HT-29 (cell line): Measurements from ENCODE around the gene H2BK1. TPM values are rescaled to one million over a fixed set of nuclear protein-coding genes. Genes with fewer than 3 reads are reported as not detected.

Source experiments
- DNase-seq: peaks from one replicate; pipeline ENCODE4 v3.0.0-alpha.2; 2015; ENCODE audit warnings: low spot score
- total RNA-seq: library from RNA; depleted of rRNA; stranded (reverse); fragments of >200 nt; shearing (Covaris generic); gene quantifications from 2 replicates; pipeline ENCODE4 v1.2.3, GENCODE V29; 2014; rRNA removed

Gene H2BK1
- not detected in 2 replicates for total RNA-seq

DNA sequence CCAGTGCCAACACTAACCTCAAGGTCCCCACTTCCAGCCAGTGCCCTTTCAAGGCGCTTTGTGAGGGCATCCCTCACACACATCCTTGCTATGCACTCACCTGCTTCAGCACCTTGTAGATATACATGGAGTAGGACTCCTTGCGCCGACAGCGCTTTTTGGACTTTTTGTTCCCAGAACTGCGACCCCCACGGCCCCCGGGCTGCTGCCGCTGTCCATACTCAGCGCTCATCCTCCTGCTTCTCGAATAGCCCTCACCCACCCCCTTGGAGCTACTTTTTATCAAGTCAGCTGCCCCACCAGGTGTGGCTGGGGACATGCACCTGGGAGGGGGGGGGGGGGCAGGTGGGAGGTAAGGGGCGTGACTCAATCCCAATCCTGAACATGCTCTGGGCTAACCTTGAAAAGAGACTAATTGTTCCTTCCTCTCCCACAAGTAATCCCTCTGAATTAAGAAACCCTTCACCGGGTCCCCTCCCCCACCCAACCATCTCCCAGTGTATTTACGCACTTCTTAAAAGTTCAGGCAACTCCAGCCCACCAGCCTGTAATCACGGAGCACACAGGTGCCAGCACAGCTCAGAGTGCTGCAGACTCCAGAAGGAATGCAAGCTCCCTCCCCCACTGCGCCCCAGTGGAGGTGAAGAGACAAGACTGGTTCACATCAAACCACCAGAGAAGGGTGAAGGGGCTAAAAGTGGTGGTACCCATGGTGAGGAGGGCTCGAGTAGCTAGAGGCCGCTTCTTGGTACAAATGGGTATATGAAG is at the start of gene H2BK1:
Gene H2BK1 (minus strand): TSS at position 402 of the 768 bp plus-strand sequence. CDS start 170 bp downstream, at position 232.
- DNase-seq = no peak

DNA sequence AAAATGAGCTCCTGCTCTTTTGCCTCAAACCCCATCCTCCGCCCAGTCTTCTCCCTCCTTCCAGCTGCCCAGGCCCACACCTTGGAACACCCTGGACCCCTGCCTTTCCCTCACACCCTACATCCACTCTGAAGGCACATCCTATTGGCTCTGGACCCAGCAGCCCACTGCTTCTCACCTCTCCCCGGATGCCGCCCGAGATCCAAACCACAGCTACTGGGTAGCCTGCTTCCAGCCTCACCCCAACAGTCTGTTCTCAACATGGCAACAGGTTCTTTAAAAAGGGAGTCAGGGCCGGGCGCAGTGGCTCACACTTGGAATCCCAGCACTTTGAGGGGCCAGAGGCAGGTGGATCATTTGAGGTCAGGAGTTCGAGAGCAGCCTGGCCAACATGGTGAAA is 47.7 kb upstream of the H2BK1 start:
- DNase-seq = no peak

DNA sequence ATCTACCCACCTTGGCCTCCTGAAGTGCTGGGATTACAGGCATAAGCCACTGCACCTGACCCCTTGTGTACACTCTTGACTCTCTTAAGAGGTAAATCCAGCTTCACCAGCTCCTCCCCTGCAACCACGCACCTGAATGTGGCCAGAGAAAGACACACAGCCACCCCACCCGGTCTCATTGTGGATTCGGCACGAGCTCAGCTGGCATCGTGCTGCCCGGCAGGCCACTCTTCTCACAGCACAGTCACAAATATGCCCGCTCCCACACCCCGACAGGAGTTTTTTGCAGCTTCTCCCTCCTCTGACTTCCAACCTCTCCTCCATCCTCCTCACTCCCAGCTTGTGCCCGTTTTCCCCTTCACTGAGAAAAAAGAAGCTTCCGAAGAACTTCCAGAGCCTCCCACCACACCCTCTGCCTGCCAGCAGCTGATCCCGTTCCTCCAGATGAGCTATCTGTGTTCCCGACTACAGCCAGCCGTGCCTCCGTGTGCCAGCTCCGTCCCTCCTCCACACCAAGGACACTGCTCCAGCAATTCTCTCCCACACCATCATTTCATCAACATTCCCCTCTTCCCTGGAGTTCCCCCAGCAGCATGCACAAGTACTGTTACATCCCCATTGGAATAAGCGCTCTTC is 46.2 kb upstream of the H2BK1 start:
- no peak for DNase-seq

DNA sequence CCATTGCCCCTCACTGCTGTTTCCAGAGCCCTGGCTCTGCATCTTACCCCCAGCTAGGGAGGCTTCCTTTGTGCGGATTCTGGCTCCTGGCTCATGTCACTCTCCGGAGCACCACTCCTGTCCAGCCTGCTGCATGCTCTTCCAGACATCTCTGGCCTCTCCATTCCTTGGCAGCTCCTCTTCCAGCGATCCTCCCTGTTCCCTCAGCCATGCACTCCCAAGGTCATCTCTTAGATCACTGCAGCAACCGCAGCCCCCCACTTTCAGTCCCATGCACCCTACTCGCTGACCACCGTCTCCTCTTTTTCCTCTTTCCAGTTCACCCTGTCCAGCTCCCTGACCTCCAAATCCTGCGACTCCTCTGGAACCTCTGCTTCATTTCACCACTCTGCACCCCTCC is 45.1 kb upstream of the H2BK1 start:
- no peak for DNase-seq

DNA sequence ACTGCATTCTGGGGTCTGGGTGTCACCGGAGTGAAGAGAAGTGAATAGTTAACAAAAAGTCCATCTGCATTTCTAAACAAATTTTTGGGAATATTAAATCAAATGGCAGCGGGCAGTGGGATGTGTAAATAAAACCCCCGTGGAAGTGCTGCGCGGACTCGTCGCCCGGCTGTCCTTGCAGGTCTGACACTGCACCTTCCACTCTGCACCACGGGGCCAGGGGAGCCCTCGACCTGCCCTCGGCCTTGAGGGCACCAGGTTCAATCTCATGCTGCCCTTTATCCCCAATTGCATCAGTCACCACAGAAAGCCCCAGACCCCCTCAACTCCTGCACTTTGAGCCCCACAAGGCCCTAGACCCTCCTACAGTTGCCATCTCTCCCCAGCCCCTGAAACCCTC is 44.6 kb upstream of the H2BK1 start:
- no peak for DNase-seq

DNA sequence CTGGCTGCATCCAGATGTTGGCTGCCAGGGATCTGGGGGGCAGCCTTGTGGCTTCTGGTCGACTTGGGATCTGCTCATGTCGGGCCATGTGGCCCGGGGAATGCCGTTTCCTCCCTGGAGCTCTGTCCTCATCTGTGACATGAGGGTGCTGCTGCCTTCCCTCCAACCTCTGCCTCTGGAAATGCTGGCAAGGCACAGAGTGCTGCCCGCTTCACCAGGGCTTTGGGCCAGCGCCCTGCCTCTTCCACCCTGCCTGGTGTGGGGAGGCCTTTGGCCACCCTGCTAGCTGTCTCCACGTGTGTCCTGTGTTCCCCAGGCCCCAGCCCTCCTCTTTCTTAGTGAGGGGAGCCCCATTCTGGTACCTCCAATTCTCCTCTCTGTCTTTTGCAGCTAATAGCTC is 44.0 kb upstream of the H2BK1 start:
- no peak for DNase-seq

DNA sequence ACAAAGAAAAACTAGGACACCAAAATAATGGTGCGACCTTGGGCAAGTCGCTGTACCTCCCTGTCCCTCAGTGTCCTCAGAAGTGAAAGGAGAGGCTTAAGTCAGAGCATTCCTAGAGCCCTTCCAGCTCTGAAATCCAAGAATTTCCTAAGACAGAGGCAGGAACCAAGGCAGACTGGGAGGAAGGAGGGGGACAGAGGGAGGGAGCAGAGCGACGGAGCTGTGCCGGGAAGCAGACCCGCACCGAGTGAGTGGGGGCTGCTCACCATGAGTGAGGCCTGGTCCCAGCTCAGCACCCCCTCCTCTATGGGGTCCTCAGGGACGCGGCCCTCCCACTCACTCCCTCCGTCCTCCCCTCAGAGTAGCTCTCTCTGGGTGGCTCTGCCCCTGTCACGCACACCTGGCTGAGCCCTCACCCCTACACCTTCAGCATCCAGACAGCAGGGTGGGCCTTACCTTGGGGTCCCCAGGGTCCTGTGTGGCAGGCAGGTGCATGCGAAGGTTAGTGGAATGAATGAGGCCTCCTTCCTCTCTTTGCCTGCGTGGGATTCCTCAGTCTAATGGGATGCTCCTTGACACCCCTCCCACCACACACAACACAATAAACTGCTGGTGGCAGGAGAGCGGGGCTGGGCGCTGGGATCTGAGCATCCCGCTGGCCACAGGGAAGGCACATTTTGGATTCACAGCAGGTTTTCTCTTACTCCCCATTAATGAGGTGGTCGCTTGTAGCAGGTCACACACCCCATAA is 42.8 kb upstream of the H2BK1 start:
- no peak for DNase-seq

DNA sequence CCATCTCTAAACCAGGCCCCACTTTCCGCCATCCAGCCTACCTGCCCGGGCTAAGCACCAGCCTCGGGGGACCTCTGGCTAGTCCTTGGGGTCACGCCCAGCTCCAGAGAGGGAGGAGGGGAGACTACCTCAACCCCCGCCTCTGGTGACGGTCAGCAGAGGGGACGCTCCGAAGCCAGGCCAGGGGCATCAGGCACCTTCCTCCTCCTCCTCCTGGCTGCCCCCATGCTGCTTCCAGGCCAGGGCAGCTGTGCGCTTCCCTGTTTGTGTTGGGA is 42.2 kb upstream of the H2BK1 start:
- DNase-seq = no peak

DNA sequence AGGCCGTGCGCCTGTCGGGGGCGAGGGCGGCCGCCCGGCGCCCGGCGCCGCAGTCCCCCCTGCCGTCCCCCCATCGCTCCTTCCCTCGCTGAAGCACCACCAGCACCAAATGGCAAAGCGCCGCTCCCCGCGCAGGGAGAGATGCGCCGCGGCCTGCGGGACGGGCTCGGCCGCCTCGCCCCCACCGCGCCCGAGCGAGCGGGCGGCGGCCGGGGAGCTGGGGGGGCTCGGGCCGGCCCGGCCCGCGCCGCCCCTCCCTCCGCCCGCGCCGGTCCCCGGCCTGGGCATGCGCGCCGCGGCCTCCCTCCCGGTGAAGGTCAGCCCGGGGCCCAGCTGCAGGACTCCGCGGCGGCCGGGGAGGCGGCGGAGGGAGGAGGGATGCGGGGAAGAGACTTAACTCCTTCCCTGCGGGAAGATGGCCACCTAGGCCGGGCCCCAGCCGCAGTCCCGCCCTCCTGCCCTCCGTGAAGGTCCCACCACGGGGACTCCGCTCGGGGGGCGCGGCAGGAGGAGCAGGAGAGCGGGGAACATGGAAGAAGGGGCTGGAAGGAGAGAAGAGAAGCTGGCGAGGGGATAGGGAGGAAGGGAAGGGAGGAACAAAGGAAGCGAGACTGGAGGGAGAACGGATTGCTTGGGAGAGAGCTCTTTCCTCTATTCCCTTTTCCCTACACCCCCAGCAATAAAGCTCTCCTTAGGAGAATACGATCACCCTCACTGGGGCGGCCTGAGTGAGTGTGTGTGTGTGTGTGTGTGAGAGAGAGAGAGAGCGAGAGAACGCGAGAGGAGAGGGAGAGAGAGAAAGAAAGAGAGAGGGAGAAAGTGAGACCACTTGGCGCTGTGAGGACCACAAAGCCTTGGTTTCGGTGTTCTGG is 41.6 kb upstream of the H2BK1 start:
- DNase-seq = no peak

DNA sequence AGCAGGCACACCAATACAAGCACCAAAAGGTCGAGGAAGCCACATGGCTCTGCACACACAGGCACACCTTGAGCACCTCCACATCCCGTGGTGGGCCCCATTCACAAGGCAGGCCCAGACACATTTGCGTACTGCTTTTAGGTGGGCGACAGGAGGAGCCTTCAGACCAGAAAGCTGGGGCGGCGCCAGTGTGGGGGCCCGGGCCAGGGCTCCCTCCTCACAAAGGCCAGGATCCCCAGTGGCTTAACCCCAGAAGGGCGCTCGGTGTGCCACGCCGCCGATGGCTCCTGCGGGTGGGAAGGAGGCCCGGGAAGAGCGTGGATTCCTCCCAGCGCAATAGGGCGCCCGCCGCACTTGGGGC is 41.0 kb upstream of the H2BK1 start:
- DNase-seq = no peak

DNA sequence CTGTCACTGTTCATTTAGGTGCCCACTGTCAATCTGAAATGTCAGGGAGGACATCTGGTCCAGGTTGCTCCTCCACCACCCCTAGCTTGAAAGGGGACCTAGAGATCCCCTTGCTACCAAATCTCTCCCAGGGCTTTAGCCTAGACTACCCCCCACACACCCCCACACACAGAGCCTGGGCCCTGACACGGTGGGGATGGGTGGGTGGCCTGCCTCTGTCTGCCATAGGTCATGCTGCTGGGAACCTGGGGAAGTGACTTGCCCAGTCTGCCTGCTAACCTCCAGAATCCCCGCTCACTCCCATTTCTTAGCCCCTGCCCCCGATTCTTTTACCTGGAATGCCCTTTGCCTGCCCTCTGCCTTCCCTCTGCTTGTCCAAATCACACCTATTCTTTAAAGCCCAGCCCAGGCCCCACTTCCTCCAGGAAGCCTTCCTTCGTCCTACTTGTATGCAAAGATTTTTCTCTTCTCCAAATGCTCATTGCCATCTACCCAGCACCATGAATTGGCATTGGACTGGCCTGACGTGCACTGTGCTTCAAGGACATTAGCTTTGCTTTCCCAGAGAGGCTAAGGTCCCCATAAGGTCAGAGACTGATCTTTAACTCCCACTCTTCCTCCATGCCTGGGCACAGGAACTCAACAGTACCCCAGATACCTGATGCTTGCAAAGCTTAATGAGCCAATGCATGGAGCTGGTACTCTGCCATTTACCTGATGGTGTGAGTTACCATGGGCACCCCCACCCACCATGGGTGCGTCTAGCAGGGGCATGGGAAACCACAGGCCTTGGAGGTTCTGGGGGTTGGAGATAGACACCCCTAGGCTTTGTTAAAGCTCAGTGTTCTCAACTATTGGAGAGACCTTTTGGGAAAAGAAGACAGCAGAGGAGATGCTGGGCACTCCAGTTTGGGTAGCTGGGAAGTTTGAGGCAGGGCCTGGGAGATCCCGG is 40.2 kb upstream of the H2BK1 start:
- DNase-seq = no peak

DNA sequence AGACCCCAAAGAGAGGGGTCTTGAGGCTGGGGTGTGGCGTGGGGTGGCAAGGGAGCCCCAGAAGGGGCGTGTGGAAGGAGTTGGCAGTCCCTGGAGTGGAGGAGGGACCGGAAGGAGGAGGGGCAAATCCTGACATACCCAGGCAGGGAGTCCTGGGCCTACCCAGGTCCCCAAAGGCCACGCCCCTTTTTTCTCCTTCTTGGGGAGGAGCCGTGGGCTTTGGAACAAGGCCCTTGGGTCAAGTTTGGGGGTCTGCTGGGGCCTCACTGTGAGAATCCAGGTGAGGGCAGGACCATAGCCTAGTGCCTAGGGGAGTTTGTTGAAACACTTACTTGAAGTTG is 39.4 kb upstream of the H2BK1 start:
- DNase-seq = no peak

DNA sequence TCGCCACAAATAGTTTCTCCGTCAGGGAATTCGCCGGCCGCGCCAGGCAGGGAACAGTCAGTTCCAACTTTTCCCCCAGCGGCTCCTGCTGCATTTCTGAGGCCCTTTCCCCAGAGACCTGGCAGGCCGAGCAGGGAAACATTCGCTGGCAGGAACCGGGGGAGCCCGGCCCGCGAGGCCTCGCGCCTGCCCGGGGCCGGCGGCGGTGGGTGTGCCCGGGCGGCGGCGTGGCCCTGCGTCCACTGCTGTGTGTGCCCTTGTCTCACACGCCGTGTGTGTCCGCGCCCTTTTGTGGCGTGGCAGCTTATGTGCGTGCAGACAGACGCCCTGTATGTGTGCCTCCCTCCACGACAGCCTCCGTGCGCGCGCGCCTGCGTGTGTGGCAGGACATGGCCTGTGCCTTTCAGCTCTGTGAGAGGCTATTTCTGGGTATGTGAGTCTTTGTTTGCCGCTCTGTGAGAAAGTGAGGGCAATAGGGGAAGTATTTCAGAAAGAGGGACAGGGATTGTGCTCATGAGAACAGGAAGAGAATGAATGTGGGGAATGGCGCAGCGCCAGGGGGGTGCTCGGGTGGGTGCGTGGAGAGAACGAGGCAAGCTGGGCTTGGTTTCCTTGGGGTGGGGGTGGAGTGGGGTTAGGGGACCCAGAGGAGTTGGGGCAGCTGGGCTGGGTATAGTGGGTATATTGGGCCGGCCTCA is 38.9 kb upstream of the H2BK1 start:
- DNase-seq = no peak

DNA sequence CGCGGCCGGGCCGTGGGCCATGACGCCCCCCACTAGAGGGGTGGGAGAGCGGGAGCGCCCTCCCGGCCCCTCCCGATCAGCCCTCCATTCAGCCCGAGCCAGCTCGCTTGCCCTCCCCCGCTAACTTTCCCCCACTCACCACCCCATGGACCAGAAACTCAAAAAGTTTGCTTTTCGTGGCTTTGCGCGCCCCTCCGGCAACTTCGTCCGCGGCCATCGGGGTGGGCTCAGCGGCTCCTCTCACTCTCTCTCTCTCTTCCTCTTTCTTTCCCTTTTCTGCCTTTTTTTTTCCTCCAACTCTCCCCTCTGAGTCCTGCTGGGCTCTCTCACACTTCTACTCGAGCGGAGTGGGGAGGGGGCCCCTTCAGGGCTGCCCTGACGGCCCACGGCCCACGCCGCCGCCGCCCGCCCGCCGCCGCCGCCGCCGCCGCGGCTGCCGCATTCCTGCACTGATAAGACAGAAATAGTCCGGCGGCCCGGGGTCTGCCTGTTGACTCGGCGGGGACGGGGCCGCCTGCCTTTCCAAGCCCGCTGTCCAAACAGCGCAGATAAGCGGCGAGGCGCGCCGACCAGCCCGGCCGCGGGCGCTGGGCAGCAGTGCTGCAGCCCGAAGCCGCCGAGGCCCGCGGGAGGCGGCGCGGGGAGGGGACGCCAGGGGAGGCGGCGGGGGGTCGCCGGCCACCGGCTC is 38.2 kb upstream of the H2BK1 start, which contains the start of gene SMARCD3:
Gene SMARCD3 (minus strand): TSS at position 349 of the 688 bp plus-strand sequence. CDS start 132 bp downstream, at position 217.
- DNase-seq = no peak

DNA sequence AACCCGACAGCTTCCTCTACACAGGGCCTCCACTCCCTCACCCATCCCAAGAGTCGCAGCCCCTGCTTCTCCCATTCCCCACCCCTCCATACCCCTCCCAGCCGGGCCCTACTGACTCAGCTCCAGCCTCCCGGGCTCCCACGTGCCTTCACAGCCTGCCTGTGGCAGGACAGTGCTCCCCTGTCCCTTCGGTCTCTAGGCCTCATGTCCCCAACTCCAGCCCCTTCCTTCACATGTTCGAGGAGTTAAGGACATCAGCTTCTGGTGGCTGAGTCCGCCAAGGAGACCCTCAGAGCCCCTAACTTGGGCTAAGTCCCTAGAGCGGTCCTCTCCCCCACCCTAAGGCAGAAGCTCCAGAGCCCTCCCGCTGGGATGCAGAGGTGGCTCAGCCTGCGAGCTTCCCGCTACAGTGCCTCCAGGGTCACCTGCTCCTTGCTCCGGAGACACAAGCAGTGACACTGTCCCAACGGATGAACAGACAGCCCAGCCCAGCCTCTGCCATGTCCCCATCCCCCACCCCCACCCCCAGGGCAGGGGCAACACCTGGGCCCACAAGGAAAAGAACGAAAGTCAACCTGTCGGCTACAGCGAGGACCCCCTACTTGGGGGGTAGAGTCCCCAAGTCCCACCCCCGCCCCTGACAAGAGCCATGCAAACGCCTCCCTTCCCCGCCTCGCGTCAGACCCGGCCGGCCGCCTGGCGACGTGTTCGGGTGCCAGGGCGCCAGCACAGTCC is 37.5 kb upstream of the H2BK1 start:
- DNase-seq = no peak

DNA sequence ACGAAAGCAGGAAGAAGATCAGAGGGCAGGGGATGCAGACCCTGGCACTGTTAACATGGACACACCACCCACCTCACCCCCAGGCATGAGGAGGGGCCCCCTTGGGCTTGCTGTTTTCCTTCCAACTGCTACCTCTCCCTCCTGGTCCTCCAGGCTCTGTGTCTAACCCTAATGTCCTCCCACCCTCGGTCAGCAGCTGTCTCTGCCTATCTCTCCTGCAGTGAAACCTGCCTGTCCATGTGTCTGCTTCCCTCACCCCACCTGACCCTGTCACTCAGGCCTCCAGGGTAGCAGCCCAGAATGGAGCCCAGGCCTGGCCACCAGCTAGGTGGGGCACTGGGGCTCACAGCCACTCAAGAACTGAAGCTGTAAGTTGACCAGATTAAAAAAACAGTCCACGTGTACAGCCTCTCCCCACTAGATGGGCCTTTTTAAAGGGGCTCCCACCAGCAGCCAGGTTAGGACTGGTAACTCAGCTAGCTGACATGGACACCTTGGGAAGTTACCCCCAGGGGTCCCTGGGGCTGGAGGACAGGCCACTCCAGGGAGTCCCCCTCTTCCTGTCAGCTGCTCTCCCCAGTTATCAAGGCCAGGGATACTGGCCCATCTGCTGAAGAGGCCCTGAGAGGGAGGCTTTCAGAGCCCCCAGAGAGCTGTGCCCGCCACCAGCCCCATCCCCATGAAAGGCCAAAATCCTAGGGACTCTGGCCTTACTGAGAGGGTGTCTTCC is 36.7 kb upstream of the H2BK1 start:
- DNase-seq = no peak

DNA sequence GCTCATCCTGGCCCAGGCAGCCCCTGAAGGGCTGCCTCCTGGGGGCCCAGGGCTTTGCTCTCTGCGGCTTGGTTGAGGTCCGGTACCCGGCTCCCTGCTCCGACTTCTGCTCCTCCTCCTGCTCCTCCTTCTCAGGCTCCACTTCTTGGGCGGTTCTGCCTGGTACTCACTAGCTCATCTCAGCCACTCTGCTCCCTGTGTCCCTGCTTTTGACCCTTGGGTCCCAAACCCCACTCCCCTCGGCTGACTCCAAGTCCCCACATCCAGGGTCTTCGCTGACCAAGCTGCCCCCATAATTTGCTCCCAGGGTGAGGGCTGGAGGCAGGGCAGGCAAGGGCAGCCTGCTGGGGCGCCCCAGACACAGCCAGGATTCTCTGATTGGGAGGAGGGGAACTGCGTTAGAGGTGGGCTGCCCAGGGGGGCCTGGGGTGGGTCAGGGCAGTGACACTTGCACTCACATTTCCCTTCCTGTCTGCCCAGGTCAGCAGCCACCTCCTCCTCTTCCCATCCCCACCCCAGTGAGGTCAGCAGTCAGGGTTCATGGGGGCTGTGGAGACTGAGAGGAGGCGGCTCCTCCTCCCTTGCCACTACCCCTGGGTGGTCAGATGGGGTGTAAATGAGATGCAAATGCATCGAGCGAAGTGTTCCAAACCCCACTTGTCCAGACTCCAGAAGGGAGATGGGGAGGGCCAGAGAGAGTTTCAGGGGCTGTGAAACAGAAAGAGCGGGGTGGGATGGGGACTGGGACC is 36.0 kb upstream of the H2BK1 start:
- no peak for DNase-seq
